Stimulated activated CD4-positive, alpha-beta T cell treated with anti-CD3 and anti-CD28 coated beads, Interleukin-1b, Interleukin-23, amount 100 ng/mL, for 24 hours (primary cell): ENCODE results near the gene COQ4.
A peak's percentile ranks its signal among the peaks of the same experiment; 100 is the strongest.
"Not testable (repeated sequence)": the region's sequence is repeated elsewhere in the genome, so short reads cannot be mapped to it uniquely, and the experiment has no call there.

Source experiments
- DNase-seq, 4 experiments: peaks; one replicate each; pipeline ENCODE4 v3.0.0-alpha.2; 2020; ENCODE audit warnings: low read depth in 4 of 4, low spot score in 1 of 4

Gene COQ4

DNA sequence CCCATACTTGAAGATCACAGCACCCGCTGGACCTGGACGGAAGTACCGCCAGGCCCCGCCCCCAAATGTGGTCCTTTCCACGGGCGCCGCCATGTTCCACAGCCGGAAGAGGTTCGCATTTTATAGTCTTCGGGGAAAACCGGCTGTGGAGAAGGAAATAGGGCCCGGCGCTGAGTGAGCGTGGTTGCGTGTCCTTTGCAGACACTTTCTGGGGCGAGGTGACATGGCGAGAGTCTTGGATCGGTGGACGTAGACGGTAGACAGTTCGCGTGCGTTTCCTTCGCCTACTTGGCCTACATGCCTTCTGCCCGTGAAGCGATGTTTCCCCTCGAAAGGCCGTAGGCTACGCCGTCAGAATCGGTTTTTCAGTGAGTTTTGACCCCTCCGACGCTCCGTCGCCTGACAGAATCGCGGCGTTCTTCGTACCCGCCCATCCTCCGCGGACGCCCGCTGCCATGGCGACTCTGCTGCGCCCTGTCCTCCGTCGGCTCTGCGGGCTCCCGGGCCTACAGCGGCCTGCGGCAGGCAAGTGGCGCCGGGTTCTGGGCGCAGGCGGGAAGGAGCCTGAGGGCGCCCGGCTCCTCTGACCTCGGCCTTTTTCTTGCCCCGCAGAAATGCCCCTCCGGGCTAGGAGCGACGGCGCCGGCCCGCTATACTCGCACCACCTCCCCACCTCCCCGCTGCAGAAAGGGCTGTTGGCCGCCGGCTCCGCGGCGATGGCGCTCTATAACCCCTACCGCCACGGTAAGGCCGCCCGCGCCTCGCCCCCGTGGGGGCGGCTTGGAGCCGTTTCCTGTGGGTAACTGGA, at the start of gene COQ4, which contains the start of gene TRUB2:
Gene COQ4, plus strand, starts transcription at position 436 of the 808 bp plus-strand sequence. Its CDS starts 20 bp downstream, at position 456.
Gene TRUB2, minus strand, starts transcription at position 44 of the 808 bp plus-strand sequence. Its CDS starts 39 bp downstream, at position 5.
- DNase-seq = peak; percentile 86 to 92 (median 87)

DNA sequence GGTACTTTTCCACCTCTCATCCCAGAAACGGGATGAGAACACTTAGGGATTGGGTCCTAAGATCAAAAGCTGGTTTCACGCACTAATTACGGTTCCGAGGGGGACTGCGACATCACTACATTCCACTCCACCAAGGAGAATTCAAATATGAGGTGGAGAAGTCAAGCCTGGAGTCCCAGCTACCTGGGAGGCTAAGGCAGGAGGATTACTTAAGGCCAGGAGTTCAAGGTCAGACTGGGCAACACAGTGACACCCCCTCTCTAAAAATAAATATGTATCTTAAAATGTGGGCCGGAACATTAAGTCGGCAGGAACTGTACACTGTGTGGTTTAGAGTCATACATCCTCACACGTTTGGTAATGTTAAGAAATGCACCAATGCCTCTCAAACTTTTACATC, 48.4 kb upstream of the COQ4 start:
- DNase-seq = no peak

DNA sequence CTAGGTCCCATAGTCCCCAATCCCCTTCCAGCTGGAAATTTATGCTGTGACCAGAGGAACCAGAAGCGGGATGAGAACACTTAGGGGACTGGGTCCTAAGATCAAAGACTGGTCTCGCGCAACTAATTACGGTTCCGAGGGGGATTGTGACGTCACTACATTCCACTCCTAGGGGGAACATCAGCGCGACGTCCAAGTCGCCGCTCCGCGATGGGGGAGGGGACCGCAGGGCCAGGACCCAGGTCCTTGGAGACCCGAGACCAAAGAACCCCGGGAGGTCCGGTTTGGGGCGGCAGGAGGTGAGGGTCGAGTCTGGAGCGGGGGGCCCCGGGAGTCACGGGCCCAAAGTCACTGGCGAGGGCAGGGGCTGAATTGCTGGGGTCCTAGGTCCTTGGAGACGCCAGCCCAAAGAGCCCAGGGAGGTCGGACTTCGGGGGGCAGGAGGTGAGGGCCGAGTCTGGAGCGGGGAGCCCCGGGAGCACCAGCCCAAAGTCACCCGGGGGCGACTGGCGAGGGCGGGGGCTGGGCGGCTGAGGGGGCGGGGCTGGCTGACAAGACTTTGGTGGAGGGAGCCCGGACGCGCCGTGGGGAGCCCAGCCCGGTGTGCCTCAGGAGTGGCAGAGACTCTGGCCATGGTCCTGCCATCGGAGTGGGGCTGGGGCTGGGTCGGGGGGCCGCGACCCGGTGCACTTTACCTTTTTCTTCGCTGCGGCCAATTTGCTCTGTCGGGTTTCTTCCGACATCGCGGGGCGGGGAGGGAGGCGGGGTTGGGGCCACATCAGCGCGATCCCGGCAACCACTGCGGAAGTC, 47.2 kb upstream of the COQ4 start, which contains the start of gene GOLGA2:
Gene GOLGA2, minus strand, starts transcription at position 810 of the 810 bp plus-strand sequence. Its CDS starts 31 bp downstream, at position 779.
- DNase-seq = peak in 1 of 4 experiments; percentile 29

DNA sequence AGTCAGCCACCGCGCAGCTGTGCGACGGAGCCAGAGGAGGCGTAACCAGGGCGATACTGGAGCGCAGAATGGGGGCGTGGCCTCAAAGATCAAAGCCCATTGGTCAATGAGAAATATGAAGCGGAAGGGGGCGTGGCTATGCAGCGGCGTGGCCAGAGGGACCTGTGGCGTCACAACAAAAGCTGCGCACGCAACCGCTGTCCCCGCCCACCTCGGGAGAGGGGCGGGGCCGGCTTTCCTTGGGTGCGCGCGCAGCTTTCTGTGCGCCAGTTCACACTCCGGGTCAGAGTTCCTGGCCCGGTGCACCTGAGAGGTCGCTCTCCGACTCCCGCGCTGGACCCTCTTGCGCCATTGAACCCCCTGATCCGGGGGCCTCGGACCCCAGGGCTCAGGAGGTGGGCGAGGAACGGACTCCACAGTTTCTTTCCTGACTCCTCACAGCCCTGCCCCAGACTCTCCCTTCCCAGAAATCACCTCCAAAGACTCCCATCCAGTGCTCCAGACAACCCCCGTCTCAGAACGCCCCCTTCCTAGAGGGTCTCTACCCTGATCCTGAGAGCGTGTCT, 46.5 kb upstream of the COQ4 start, which contains the start of gene SWI5:
Gene SWI5, plus strand, starts transcription at position 269 of the 566 bp plus-strand sequence.
- peak; percentile 100 for DNase-seq

DNA sequence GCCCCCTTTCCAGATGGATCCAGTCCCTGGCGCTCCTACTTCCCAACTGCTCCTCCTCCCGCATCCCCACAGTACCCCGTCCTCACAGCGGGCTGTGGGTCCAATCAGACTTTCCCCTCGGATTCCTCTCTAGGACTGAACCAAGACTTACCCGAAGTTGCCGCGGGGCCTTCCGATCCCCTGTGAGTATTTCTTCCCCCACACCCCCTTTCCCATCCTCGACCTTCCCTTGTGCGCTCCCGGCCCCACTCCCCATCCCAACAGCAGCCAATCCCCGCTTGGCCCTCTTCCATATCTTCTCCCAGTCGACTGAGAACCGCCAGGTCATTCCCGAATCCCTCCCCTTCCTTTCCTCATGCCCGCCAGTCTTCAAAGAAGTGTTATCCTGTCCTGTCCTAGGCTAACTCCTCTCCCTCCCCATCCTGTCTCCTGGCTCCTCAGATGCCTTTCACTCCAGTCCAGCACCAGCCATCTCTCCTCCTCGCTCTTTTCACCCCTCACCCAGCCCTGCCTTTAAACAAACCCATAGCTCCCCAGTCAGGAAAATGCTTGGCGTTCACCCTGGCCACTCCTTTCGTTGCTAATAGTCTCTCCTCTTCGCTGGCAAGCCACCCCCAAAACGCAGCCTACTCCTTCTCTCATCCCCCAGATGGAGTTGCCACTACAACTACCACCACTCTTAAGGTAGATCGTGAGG, 45.9 kb upstream of the COQ4 start:
- DNase-seq = no peak

DNA sequence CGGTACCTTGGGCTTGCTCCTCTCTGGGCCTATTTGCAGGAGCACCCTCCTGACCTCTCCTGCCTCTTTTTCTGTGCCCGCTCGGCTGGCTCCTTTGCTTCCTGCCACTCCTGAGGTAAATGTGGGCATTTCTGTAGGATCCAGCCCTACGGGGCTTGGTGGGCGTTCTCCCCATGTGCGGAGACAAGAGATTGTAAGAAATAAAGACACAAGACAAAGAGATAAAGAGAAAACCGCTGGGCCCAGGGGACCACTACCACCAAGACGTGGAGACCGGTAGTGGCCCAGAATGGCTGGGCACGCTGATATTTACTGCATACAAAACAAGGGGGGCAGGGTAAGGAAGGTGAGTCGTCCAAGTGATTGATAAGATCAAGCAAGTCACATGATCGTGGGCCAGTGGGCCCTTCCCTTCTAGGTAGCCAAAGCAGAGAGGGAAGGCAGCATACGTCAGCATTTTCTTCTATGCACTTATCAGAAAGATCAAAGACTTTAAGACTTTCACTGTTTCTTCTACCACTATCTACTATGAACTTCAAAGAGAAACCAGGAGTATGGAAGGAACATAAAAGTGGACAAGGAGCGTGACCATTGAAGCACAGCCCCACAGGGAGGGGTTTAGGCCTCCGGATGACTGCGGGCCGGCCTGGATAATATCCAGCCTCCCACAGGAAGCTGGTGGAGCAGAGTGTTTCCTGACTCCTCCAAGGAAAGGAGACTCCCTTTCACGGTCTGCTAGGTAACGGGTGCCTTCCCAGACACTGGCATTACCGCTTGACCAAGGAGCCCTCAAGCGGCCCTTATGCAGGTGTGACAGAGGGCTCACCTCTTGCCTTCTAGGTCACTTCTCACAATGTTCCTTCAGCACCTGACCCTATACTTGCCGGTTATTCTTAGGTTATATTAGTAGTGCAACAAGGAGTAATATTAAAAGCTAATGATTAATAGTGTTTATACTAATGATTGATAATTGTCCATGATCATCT, 43.3 kb upstream of the COQ4 start:
- DNase-seq = not testable (repeated sequence)

DNA sequence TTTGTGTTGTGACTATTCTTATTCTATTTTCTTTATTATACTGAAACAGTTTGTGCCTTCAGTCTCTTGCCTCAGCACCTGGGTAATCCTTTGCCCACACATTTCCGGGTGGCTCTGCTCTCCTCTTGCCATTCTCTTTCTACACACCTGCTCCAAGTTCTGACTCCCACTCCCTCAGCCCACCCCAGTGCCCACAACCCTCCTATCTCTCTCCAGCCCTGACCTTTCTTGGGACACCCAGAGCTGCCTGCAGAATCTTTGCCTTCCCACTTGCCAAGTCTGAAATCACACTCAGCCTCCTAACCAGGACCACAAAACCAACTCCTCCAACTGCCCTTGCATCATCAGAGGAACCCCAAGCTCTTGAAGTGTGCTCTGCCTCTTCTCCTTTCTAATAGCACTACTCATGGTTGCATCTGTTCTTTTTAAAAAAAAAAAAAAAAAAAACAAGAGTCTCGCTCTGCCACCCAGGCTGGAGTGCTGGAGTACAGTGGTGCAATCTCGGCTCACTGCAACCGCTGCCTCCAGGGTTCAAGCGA, 42.5 kb upstream of the COQ4 start:
- no peak for DNase-seq

DNA sequence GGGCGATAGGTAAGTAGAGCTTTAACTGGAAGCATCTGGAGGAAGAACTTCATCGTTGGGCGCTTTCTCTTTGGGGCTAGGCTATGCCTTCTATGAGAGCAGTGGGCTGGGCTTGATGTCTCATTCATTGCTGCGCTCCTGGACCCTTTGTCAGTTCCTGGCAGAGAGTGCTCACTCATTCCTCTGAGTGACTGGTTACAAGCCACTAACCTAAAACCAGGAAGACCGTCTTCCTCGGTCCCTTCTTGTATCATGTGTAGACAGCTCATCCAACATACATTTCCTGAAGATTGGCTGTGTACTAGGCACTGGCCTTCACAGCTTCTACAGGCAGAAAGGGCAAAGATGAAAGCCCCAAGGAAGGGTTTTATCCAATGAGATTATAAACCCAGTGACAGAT, 40.1 kb upstream of the COQ4 start:
- no peak for DNase-seq

DNA sequence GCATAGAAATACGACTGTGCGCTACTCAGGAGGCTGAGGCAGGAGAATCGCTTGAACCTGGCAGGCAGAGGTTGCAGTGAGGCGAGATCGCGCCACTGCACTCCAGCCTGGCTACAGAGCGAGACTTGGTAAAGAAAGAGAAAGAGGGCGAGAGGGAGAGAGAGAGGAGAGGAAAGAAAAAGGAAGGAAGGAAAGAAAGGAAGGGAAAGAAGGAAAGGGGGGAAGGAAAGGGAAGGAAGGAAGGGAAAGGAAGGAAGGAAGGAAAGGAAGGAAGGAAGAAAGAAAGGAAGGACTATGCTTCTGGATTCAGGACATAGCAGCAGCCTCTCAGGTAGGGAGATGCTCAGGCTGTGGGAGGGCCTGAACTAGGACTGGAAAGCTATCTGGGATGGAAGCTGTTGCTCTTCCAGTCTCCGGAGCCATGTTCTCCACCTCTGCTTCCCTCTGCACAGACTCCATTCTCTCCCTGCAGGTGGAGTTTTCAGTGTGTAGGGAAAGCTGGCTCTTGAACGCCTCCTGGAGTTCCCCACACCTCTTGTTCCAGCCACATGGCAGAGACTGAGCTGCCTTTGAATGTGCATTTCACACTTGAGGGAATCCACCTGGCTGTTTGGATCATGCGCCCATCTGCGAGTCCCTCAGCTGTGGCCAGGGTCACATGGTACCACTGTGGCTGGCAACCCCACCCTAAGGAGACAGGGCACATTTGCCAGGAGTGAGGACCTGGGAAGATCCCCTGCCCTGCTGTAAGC, 37.4 kb upstream of the COQ4 start:
- DNase-seq = no peak

DNA sequence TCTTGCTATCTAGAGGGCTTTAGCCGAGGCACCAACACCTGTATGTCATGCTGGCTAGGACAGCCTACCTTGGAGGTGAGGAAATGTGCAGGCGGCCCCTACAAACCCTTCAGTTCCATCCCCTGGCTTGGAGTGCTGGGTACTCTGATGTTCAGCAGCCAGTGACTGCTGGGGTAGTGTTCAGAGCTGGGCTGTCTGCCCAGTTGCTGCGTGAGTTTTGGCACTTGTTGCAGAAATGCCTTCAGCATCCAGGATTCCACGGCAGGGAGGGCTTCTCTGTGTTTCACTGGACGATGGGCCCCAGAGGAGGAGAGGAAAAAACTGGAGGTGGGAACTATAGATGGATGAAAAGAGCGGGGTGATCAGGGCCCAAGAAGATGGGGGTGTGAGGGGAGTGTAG, 36.2 kb upstream of the COQ4 start:
- DNase-seq = no peak

DNA sequence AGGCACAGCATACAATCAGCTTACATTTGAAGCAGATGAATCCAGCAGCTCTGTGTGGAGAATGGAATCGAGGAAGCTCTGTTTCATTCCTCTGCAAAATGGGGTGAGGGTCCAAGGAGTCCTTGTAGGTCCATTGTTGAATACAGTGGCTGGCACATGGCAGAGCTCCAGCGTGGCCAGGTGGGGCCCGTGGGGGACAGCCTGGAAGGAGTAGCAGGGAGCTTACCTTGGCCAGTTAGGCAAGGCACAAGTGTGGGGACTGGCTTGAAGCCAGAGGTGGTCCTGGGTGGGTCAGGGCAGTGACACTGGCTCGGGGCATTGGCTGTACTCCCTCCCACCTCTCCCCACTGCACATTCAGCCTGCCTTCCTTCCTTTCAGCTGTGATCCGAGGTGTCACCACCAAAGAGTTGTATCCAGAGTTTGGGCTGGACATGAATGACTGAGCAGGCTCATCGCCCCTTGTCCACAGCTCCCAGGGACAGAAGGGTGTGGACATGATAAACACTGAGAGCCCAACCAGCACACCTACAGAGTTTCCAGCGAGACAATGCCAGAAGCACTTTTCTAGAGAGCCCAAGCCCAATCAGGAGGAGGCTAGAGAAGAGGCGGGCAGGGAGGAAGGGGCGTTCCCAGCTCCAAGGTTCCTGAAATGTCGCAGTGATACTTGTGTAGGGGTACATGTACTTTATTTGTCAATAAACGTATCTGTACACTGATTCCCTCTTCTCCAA, 34.2 kb upstream of the COQ4 start:
- no peak for DNase-seq

DNA sequence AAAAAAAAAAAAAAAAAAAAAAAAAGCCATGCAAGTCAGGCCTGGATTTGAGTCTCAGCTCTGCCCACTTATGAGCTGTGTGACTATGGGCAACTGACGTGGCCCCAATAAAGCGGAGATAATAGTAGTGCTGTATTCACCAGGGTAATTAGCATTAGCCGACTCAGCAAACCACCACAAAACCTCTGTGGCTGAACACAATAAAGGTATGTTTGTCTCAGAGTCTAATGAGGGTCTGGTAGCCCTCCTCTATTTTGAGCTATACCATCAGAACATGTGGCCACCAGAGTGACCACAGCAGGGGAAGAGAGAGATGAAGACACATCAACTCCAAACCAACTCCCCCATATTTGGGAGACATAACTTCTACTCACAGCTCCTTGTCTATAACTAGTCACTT, 30.6 kb upstream of the COQ4 start:
- no peak for DNase-seq

DNA sequence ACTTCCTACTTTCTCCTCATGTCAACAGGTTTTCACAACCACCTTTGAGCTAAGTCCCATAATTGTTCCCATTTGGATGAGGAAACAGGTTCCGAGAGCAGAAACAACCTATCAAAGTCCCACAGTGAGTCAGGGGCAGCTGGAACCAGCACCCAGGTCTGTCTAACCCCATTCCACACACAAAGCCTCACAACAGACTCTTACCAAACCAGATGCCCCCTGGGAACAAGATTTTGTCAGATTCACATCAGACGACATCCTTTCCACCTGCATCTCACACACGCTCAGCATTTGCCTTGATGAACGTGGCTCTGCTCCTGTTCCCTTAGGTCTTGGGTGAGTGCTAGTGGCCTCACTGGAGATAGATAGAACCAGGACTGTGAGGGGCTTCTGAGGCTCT, 29.5 kb upstream of the COQ4 start:
- no peak for DNase-seq

DNA sequence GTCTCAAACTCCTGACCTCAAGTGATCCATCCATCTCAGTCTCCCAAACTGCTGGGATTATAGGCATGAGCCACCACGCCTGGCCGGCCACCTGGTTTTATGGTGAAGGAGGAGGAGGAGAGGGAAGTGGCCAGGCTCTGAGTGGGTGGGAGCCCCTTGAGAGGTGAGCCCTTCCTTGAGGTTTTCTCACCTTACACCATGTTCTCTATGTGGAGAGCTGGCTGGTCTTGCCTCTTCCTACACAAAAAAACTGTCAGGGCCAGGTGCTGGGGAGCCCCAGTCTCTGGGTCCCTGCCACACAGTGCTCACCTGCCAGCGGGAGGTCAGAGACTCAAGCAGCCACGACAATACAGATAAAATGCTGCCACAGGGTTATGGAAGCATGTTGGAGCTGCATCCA, 28.5 kb upstream of the COQ4 start:
- DNase-seq = no peak

DNA sequence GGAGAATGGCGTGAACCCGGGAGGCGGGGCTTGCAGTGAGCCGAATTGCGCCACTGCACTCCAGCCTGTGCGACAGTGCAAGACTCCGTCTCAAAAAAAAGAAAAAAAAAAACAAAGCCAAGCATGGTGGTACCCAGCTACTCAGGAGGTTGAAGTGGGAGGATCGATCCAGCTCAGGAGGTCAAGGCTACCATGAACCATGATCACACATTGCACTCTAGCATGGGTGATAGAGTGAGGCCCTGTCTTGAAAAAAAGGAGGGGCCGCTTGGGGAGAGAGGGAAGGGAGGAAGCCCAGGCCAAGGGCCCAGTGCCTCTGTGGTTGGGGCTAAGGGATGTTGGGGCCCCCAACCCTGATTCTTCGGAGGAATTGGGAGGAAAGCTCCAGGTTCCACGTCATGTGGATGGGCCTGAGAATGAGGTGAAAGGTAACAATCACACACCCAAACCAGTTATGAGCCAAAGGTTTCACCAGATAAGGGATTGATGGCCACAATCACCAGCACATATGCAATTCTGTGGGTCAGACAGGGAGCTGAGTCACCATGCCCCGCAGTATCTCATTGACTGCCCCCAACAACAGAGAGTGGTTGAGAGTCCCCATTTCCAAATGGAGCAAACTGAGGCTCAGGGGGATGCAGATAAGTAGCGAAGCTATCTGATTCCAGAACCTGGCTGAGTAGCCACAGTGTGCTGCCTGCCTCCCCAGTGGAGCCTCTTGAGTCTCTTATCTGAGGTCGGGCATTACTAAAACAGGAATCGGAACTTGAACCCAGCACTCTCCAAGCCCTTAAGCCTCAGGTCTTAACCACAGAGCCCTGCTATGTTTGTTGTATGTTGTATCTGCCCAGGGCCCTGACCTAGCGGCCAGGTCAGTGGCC, 26.1 kb upstream of the COQ4 start:
- DNase-seq = no peak

DNA sequence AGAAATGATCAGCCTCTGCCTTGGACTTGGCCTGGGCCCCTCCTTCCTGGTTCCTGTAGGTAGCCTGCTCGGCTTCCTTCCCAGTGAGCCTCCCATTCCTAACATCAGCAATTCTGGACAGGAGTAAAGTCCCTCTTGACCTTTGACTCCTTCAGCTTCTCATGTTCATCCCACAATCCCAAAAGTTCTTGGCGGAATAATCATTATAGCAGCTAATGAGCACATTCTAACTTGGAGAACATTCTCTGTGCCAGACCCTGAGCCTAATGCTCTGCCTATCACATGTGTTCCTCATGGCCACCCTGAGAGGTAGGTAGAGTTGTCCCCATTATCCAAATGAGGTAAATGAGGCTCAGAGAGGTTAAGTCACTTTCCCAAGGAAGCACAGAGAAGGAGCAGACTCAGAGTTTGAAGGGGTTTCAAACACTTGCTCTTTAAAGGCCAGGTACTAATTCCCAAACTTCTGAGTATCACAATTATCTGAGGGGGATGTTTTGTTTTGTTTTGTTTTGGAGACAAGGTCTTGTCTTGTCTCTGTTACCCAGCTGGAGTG, 25.3 kb upstream of the COQ4 start:
- DNase-seq = no peak
